Measurements from ENCODE around the gene C19orf12.

DNA sequence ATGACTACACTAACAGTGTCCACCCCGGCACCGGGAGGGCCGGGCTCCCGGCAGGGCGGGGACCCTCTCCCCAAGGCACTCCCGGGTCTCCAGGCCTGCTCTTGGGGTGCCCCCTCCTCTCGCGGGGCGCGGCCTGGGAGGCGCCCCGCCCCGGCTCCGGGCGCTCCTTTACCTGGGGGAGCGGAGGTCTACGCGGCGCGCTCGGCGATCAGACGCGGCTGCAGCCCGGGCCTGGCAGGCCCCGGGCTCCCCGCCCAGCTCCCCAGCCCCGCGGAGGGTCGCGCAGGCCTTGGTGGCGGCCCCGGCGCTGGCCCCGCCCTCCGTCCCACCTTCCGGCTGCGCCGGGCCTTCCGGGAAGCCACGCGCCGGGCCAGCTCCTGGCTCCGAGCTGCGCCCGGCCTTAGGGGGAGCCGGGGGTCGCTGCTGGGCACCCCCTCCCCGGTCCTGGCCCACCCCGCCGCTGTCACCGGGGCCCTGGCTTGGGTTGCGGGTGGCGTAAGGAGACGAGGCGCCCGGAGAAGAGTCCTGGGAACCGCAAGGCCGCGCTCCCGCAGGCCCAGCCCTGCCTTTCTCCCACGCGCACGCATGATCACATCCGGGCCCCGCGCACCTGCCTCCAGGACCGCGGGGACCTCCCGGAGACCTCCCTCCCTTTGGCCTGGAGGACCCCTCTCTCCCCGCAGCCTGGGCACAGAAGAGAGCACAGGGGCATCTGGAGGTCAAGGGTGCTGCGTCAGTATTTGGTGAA lies at the start of gene C19orf12:
- TF ChIP-seq EZH2 (IDR thresholded peaks at IDR 0.05; ENCODE audit: borderline replicate concordance, insufficient read depth, low read length, poor library complexity, severe bottlenecking) (no peak), POLR2AphosphoS5 (IDR thresholded peaks at IDR 0.05) (peak; percentile 61), EP300 (conservative IDR thresholded peaks at IDR 0.05; ENCODE audit: poor library complexity, severe bottlenecking) (no peak), MXI1 (conservative IDR thresholded peaks at IDR 0.05; ENCODE audit: poor library complexity, severe bottlenecking) (peak; percentile 87), RAD21 (conservative IDR thresholded peaks at IDR 0.05) (no peak), TAF1 (IDR thresholded peaks at IDR 0.05; ENCODE audit: low read depth) (no peak)
- TF ChIP-seq, protein P1, sequence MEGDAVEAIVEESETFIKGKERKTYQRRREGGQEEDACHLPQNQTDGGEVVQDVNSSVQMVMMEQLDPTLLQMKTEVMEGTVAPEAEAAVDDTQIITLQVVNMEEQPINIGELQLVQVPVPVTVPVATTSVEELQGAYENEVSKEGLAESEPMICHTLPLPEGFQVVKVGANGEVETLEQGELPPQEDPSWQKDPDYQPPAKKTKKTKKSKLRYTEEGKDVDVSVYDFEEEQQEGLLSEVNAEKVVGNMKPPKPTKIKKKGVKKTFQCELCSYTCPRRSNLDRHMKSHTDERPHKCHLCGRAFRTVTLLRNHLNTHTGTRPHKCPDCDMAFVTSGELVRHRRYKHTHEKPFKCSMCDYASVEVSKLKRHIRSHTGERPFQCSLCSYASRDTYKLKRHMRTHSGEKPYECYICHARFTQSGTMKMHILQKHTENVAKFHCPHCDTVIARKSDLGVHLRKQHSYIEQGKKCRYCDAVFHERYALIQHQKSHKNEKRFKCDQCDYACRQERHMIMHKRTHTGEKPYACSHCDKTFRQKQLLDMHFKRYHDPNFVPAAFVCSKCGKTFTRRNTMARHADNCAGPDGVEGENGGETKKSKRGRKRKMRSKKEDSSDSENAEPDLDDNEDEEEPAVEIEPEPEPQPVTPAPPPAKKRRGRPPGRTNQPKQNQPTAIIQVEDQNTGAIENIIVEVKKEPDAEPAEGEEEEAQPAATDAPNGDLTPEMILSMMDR (IDR thresholded peaks at IDR 0.05; ENCODE audit: poor library complexity, severe bottlenecking) = no peak
- TF ChIP-seq, protein P2, sequence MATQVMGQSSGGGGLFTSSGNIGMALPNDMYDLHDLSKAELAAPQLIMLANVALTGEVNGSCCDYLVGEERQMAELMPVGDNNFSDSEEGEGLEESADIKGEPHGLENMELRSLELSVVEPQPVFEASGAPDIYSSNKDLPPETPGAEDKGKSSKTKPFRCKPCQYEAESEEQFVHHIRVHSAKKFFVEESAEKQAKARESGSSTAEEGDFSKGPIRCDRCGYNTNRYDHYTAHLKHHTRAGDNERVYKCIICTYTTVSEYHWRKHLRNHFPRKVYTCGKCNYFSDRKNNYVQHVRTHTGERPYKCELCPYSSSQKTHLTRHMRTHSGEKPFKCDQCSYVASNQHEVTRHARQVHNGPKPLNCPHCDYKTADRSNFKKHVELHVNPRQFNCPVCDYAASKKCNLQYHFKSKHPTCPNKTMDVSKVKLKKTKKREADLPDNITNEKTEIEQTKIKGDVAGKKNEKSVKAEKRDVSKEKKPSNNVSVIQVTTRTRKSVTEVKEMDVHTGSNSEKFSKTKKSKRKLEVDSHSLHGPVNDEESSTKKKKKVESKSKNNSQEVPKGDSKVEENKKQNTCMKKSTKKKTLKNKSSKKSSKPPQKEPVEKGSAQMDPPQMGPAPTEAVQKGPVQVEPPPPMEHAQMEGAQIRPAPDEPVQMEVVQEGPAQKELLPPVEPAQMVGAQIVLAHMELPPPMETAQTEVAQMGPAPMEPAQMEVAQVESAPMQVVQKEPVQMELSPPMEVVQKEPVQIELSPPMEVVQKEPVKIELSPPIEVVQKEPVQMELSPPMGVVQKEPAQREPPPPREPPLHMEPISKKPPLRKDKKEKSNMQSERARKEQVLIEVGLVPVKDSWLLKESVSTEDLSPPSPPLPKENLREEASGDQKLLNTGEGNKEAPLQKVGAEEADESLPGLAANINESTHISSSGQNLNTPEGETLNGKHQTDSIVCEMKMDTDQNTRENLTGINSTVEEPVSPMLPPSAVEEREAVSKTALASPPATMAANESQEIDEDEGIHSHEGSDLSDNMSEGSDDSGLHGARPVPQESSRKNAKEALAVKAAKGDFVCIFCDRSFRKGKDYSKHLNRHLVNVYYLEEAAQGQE (IDR thresholded peaks at IDR 0.05; ENCODE audit: borderline replicate concordance) = peak; percentile 41

All from neural cell (in vitro differentiated cells).